SK-N-MC (cell line): ENCODE results near the gene AAGAB.
A peak's percentile ranks its signal among the peaks of the same experiment; 100 is the strongest.

ENCODE experiments used
- DNase-seq: peaks from one replicate; pipeline ENCODE4 v3.0.0-alpha.2; 2011; ENCODE audit warnings: low read depth, low spot score
- H3K27ac ChIP-seq: fragments of 200-600 bp; sonication (generic); 2 replicates; pipeline ENCODE4 v1.5.1; 2016; ENCODE audit warnings: mixed run types
- H3K36me3 ChIP-seq: fragments of 200-600 bp; sonication (generic); 2 replicates; pipeline ENCODE4 v1.6.1; 2017; ENCODE audit warnings: antibody characterized with exemption, low read length, mixed read lengths; ENCODE audit not compliant: insufficient read depth
- H3K4me3 ChIP-seq: fragments of 200-600 bp; sonication (generic); 2 replicates; pipeline ENCODE4 v1.5.1; 2016
- H3K9ac ChIP-seq: fragments of 200-600 bp; sonication (generic); 2 replicates; pipeline ENCODE4 v1.8.0; 2017; ENCODE audit warnings: mixed run types, mixed read lengths; ENCODE audit not compliant: insufficient read length
- H3K9me3 ChIP-seq: fragments of 200-600 bp; sonication (generic); 2 replicates; pipeline ENCODE4 v1.6.1; 2017; ENCODE audit warnings: low read depth, mild to moderate bottlenecking, antibody characterized with exemption, low read length, moderate library complexity, mixed read lengths
- EZH2 ChIP-seq: fragments of 200-600 bp; sonication (generic); IDR thresholded peaks from one replicate; pipeline ENCODE4 v1.6.1; 2017; ENCODE audit warnings: antibody characterized with exemption
- FOXP2 ChIP-seq: optimal IDR thresholded peaks from 2 replicates; pipeline ENCODE3; 2011; ENCODE audit warnings: mild to moderate bottlenecking, moderate library complexity; ENCODE audit not compliant: insufficient read depth; ENCODE audit errors: extremely low read length, control extremely low read depth
- POLR2AphosphoS5 ChIP-seq: IDR thresholded peaks from 2 replicates; pipeline ENCODE4 v1.6.1; 2012; ENCODE audit warnings: mild to moderate bottlenecking, low read depth, low read length, borderline replicate concordance

Gene AAGAB

DNA sequence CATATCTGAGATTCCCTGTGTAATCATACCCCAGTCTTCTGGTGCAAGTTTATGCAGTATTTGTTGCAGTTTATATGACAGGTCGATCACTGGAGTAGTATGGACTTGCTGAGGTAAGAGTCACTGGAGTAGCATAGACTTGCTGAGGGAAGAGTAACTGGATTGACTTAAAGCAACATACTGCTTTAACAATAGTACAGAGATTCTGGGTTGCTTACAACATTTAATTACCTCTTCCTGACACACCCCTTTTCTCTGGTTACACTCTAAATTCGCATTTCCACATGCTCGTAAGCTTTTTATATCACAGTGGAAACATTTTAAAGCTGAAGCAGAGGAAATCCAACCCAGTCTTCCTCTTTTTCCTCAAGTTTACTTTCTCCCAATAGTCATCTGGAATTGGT lies 11.8 kb downstream of the AAGAB start:
- peak overlapping the region; percentile 94 for H3K27ac ChIP-seq
- peaks cover 3% of the 10 kb centered on the region; the same call in 1 of the 2 replicates for H3K9me3 ChIP-seq
- peak overlapping the region; percentile 61 for H3K9ac ChIP-seq
- peak; percentile 80 for DNase-seq
- TF ChIP-seq FOXP2: peak; percentile 20
- no peak for TF ChIP-seq EZH2
- TF ChIP-seq POLR2AphosphoS5: no peak
- peaks cover 15% of the 10 kb centered on the region for H3K36me3 ChIP-seq
- peak overlapping the region; percentile 72 for H3K4me3 ChIP-seq

DNA sequence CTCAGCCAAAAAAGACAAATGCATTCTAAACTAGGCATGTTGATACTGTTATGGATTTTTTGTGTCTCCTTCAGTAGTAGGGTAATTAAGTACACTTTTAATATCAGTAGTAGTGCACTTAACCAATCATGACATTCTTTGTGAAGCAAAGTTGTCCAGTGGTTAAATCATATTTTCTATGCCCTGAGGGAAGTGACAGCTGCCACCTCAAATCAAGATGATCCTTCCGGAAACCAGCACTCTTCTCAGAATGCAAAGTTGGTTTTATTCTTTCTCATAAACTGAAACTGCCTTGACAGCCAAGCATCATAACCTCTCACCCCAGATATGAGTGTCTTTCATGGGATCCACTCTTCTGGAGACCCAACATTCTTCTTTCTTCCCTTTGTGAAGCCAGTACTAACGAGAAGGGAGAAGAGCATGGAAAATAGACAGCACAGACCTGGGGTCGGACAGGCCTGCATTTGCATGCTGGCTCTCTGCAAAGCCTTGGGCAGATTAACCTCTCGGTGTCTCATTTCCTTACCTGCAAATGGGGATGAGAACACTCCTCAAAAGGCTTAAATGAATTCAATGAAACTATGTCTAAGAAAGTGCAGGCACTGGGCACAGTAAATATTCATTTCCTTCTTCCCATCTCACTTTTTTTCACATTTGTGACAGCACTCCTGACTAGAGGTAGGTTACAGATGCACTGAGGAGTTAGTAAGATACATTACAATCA lies 13.2 kb downstream of the AAGAB start:
- H3K4me3 ChIP-seq: peak overlapping the region; percentile 31
- H3K9me3 ChIP-seq: no peaks in the 10 kb centered on the region
- TF ChIP-seq FOXP2: no peak
- DNase-seq: no peak
- peak overlapping the region; percentile 79 for H3K27ac ChIP-seq
- no peak overlapping the region for H3K9ac ChIP-seq
- peaks cover 15% of the 10 kb centered on the region for H3K36me3 ChIP-seq

DNA sequence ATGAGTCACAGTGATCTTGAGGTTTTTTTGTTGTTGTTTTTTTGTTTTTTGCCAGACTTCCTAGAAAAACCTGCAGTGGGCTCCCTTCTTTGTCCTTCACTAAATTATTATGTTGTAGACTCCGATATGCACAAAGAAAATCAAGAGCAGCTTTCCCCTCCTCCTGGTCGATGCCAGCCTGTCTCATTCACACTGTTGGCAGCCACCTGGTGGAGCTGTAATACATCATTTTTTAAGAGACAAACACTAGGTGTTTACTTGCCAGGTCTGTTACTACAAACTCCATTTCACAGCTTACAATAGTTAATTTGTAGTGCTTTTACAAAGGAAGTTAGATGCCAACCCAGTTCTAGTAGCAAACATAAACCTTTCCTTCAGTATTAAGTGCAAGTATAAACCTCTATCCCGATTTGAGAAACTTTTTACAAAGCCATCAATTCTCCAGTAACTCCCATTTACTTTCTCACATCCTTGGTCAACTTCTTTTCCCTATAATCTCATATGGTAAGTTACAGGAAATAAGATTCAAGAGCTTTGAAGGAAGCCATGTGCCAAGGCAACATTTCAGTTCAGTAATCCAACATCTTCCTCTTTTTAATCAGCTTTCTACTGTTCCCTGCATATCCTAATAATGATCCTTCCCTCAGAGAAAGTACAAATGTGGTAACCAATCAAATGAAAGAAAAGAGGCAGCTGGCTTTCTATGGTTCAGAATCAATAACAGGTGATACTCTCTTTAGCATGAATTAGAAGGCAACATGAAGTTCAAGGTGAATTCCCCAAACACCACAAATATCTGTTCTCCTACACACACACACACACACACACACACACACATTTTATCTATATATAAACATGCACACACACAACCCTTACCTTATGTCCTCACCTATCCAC lies 14.0 kb downstream of the AAGAB start:
- Histone ChIP-seq H3K9me3 (no peaks in the 10 kb centered on the region), H3K27ac (peak overlapping the region; percentile 84), H3K36me3 (peaks cover 7% of the 10 kb centered on the region), H3K4me3 (no peak overlapping the region), H3K9ac (no peak overlapping the region)
- no peak for DNase-seq
- TF ChIP-seq POLR2AphosphoS5: no peak
- no peak for TF ChIP-seq FOXP2
- no peak for TF ChIP-seq EZH2

GRCh38 chr15:67232591-67232990 lies 21.9 kb downstream of the AAGAB start:
- peaks cover 31% of the 10 kb centered on the region for H3K36me3 ChIP-seq
- no peak overlapping the region for H3K27ac ChIP-seq
- no peak overlapping the region for H3K9ac ChIP-seq
- DNase-seq: no peak
- H3K4me3 ChIP-seq: no peak overlapping the region
- no peaks in the 10 kb centered on the region for H3K9me3 ChIP-seq
- TF ChIP-seq FOXP2: no peak
- no peak for TF ChIP-seq EZH2
- TF ChIP-seq POLR2AphosphoS5: no peak

GRCh38 chr15:67230504-67230903 lies 24.0 kb downstream of the AAGAB start:
- TF ChIP-seq EZH2 (no peak), FOXP2 (no peak), POLR2AphosphoS5 (no peak)
- peaks cover 31% of the 10 kb centered on the region for H3K36me3 ChIP-seq
- DNase-seq: no peak

GRCh38 chr15:67228286-67228685 lies 26.2 kb downstream of the AAGAB start:
- TF ChIP-seq FOXP2: no peak
- TF ChIP-seq POLR2AphosphoS5: no peak
- peak; percentile 47 for DNase-seq
- no peak overlapping the region for H3K4me3 ChIP-seq
- H3K36me3 ChIP-seq: peaks cover 23% of the 10 kb centered on the region
- H3K9me3 ChIP-seq: no peaks in the 10 kb centered on the region
- no peak overlapping the region for H3K27ac ChIP-seq
- no peak overlapping the region for H3K9ac ChIP-seq

More at GRCh38 chr15:67230504-67230903, 24.0 kb downstream of the AAGAB start:
- H3K4me3 ChIP-seq: no peak overlapping the region
- H3K9ac ChIP-seq: no peak overlapping the region
- no peaks in the 10 kb centered on the region for H3K9me3 ChIP-seq
- H3K27ac ChIP-seq: no peak overlapping the region

DNA sequence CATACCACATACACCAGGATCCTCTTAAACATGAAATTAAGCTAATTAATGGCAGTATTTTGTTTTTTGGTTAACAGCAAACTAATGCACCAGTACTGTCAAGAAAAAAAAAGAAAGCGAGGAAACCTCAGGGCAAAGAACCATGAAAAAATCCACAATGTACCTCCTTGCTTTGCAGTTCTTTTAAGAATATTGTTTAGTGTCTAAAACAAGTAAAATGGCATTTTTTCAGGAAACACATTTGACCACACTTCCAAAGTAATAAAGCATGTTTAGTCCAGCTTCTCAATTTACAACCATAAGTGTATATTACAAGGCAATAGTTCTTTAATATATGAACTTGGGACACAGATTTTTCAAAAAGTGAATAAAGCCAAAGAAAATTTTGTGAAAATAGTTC lies 26.6 kb downstream of the AAGAB start:
- no peak overlapping the region for H3K4me3 ChIP-seq
- no peak overlapping the region for H3K9ac ChIP-seq
- H3K36me3 ChIP-seq: peaks cover 19% of the 10 kb centered on the region; the same call in 1 of the 2 replicates
- H3K9me3 ChIP-seq: no peaks in the 10 kb centered on the region
- TF ChIP-seq EZH2 (no peak), POLR2AphosphoS5 (no peak), FOXP2 (no peak)
- no peak for DNase-seq
- H3K27ac ChIP-seq: no peak overlapping the region

DNA sequence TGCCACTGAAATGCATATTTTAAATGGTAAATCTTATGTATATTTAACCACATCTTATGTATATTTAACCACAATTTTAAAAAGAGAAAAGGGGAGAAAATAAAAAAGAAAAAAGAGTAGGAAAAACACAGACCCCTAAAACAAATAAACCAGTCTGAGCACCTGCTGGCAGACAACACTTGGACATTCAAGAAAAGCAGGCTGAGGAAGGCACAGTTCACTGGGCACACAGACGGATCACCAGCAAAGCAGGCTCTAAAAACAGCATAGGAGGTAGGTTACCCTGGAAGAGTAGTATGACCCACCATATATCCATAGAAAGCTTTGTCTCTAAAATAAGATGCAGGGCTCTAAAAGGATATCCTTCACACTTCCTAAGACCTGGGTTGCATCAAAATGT lies 27.0 kb downstream of the AAGAB start:
- DNase-seq: no peak
- no peaks in the 10 kb centered on the region for H3K9me3 ChIP-seq
- H3K36me3 ChIP-seq: peaks cover 18% of the 10 kb centered on the region; the same call in 1 of the 2 replicates
- H3K9ac ChIP-seq: no peak overlapping the region
- H3K4me3 ChIP-seq: no peak overlapping the region
- no peak overlapping the region for H3K27ac ChIP-seq
- no peak for TF ChIP-seq EZH2
- TF ChIP-seq FOXP2: no peak
- TF ChIP-seq POLR2AphosphoS5: no peak

DNA sequence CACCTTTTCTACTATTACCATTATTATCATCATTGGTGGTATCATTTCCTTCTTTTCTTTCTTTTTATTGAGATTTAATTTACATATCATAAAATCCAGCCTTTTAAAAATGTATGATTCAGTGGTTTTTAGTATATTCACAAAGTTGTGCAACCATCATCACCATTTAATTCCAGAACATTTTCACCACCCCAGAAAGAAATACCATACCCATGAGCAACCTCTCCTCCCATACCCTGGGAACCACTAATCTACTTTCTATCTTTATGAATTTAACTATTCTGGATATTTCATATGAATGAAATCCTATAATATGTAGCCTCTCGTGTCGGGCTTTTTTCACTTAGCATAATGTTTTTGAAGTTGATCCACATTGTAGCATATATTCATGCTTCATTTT lies 29.1 kb downstream of the AAGAB start:
- H3K9me3 ChIP-seq: no peaks in the 10 kb centered on the region
- TF ChIP-seq FOXP2 (no peak), EZH2 (no peak), POLR2AphosphoS5 (no peak)
- H3K9ac ChIP-seq: no peak overlapping the region
- no peak overlapping the region for H3K4me3 ChIP-seq
- H3K36me3 ChIP-seq: peaks cover 4% of the 10 kb centered on the region; the same call in 1 of the 2 replicates
- H3K27ac ChIP-seq: no peak overlapping the region
- no peak for DNase-seq
